GM19023 (cell line): ENCODE measurements around the gene SYNM.

ENCODE experiments used
- ATAC-seq: cut with Tn5 transposase; IDR thresholded peaks from one replicate; pipeline ENCODE4 v1.9.1; 2021; ENCODE audit warnings: mild to moderate bottlenecking, moderate library complexity; ENCODE audit not compliant: unreplicated experiment

The SYNM gene

DNA sequence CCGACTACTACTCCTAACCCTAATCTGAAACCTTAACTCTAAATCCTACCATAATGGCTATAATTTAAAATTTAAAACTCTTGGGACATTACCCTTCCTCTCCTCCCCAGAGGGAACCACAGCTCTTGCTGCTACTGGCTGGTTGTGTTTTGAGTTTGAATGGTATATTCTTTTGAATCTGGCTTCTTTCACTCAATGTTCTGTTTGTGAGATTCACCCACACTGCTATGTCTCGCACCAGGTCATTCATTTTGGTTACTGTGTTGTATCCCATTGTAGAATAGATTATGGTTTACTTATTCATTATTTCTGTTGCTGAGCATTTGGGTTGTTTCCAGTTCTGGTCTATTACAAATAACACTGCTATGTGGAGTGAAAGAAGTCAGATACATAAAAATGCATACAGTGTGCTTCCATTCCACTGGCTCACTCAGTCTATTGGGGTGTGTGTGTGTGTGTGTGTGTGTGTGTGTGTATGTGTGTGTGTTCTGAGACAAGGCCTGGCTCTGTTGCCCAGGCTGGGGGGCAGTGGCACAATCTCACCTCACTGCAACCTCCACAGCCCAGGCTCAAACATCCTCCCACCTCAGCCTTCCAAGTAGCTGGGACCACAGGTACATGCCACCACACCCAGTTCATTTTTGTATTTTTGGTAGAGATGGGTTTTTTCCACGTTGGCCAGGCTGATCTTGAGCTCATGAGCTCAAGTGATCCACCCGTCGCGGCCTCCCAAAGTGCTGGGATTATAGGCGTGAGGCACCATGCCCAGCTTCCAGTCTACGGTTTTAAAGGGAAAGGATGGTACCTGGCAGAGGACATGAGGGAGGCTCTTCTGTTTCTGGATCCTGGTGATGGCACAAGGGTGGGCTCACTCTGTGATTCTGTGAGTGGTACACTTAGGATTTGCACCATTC is 19.2 kb upstream of the SYNM start:
- ATAC-seq = no peak

DNA sequence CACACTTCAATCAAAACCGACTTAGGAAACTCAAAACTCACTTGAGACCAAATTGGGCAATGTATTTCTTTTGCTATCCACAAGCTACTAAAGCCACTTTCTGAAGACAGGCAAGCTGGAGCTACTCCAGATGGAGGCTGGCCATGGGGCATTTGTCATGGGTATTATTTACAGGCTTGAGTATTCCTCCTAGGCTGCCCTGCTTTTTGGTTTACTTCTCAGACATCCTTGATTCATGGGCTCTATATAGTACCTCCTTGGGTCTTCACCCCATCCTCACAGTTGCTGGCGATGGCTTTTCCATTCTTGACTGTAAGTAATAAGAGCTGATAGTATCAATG is 18.6 kb upstream of the SYNM start:
- ATAC-seq = no peak

DNA sequence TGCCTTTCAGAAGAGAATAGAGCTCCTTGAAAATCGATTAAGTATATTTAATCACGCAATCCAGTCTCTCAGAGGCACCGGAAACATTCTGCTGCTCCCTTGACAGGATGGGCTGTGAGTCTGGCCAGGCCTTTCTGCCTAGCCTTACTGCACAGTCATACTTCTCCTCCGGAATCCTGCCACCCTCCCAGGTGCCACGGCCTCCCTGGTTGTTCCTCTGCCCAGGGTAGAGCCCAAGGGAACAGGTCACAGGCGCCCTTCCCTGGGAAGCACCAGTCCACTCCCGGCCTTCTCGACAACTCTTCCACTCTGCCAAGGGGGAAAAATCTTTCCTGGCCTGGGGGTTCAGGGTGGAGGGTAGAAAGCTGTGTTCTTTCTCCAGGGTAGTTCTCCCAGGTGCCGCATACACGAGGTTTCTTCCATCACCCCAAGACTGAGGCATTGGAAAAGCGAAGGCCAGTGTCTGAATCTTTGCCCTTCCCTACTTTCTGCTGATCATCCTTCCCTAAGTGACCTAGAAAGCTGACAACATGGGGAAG is 17.4 kb upstream of the SYNM start:
- ATAC-seq = no peak

DNA sequence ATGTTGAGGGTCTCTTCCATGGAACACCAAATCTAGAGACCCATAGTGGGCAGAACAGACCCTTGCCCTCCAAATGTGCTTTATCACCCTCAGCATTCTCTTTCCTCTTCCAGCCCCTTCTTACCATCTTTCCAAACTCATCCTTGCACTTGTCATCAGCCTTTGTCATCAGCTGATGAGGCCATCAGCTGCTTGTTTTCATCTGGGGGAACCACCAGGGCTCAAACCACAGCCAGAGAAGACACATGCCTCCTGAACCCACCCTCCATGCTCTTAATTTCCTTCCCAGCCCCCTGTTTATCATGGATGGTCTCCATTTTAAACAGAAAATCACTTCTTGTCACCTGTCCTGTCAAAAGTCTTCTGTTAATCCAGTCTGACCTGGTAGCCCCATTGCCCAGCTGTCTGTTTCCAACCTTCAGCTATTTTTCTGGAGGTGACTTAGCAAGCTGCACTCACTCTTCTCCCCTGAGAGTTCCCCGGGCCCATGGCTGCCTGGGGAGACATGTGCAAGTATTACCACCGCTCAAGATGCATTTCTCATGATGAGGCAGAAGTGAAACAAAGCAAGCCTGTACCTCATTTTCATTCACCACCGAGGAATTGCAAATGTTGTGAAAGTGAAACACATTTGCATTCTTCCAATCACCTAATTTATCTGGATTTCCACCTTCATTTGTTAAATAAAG is 14.7 kb upstream of the SYNM start:
- ATAC-seq = peak; percentile 99

DNA sequence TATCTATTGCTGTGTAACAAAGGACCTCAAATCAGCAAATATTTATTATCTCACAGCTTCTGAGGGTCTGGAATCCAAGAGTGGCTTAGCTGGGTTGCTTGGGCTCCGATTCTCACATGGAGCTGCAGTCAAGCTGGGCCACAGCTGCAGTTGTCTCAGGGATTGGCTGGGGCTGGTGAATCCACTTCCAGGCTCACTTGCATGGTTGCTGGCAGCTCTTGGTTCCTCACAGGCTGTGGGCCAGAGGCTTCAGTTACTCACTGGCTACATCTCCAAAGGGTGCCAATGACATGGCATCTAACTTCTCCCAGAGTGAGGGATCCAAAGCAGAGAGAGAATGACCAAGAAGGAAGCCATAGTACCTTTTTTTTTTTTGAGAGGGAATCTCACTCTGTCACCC is 13.9 kb upstream of the SYNM start:
- no peak for ATAC-seq

DNA sequence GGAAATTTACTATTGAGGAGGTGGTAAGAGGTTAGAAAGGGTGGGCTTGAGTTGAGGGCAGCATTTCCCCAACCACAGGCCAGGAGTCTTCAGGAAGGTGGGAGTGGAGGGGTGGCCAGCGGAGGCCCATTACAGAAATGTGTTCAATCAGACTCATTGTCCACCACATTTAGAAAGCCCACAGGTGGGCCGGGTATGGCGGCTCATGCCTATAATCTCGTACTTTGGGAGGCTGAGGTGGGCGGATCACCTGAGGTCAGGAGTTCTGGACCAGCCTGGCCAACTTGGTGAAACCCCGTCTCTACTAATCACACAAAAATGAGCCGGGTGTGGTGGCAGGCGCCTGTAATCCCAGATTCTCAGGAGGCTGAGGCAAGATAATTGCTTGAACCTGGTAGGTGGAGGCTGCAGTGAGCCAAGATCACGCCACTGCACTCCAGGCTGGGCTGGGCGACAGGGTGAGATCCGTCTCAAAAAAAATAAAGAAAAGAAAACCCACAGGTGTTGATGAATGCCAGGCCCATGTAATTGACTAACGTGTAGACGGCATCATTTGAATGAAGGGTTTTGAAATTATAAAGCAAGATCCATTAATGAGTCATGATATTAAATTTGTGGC is 12.2 kb upstream of the SYNM start:
- ATAC-seq = no peak

DNA sequence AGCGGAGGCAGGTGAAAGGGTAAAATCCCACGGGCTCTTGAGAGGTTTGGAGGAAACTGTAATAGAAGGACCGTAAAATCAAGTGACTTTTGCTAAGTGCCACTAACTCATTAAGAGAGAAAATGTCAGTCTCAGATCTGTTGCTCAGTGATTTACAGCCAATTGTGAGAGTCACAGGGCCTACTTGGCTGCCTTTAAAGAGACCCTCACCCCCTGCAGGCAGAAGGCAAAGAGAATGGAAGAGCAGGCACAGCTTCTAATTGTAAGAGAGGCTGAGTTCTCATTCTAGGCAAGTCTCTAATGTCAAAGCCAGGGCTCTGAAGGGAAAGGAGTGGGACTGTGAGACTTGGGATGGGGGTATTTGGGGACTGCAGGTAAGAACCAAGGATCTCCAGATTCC is 9.3 kb upstream of the SYNM start:
- ATAC-seq = no peak

DNA sequence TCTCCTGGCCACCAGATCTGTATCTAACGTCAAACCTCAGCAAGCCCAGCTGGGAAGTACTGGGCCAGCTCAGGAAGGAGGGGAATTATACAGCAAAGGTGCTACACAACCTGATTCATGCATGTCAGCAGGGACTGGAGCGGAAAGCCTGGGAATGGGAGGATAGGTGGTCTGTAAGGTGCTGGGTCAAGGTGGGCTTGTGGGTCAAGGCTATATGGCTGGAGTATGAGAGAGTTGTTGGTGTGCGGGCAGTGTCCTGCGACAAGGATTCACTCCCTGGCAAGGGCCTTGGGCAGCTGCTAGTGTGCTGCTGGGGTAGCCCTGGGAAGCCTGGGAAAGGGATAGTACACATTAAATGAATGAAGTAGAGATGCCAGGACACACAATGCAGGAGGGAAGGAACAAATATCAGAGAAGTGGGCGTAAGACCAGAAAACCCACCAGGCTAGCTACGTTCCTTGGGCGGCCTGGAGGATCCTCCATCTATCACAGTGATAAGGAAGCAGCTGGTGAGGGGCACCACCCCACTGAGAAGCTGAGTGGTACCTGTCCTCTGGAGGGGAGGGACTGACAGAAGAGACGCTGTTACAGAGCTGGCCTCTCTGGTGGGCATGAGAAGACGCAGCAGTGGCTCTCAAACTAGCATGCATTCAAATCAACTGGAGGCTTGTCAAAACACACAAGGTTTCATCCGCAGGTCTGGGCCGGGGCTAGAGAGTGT is 8.5 kb upstream of the SYNM start:
- no peak for ATAC-seq

DNA sequence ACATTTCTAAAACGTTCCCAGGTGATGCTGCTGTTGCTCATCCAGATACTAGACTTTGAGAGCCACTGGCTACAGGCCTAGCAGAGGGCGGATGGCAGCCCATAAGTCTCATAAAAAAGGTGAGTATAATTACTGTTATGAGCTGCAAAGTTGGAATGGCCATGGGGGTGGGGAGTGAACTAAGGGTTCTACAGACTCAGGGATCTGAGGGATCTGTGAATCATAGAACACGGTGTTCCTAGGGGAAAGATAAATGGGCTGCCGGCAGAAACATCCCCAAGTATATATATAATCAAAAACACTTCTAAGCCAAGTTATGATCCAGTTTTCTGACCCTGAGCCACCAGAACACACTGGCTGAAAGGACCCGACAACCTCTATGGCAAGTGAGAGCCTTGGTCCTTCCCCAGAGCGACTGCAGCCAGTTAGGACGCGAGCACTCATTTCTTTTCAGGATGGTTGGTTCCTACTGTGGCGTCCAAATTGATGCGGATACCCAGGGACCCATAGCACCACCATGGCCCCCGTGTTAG is 7.9 kb upstream of the SYNM start:
- ATAC-seq = no peak

DNA sequence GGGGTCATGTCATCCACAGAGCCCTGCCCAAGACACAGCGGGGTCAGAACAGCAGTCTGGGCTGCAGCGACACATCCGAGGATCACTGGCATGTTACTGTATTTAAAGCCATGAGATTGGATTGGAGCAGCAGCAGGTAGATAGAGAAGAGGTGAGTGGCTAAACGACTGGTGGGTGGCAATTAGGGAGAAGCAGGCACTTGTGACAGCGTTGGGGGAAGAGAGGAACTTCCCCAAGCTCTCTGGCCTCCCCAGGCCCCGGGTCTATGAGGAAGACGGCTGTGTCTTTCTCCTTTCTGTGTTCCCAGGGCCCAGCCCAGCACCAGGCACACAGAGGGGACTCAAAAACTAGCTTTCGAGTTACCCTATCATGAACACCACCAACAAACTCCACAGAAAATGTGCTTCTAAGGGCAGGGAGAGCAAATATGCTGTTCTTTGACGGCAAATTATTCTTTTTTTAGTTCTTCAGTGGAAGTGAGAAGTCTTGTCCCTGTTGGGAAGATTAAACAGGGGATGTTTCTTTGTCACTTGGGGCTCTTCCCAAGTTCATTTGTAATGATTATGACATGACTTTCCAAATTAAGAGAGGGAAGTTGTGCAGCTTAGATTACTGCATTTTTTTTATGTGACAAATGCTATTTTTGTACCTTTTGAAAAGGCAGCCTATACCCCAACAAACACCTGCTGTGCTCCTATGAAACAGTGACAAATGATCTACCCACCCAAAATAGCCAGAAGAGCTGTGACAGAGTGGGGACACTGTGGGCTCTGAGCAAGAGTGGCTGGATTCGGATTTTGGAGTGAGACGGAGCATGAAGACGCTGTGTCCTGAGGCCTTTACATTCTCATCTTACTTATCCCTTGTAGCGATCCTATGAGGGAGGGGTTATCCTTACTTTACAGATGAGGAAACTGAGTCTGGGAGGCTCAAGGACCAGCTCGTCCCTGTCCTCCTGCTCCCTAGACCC is 7.2 kb upstream of the SYNM start:
- ATAC-seq = no peak

DNA sequence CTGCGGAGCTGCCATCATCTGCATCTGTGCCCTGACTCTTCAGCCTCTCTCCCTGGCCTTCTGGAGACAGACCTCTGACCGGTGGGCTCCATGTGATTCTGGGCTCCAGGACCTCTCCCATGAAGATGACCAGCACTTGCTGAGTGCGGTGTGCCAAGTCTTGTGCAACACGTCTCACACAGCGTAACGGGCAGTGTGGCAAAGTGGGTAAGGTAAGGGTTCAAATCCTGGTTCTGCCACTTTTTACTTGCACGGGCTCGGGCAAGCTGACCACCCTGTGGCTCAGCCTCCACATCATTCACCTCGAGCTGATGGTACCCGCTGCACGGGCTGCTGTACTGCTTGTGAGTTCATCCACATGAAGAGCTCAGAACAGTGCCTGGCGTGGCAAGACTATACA is 6.5 kb upstream of the SYNM start:
- no peak for ATAC-seq

DNA sequence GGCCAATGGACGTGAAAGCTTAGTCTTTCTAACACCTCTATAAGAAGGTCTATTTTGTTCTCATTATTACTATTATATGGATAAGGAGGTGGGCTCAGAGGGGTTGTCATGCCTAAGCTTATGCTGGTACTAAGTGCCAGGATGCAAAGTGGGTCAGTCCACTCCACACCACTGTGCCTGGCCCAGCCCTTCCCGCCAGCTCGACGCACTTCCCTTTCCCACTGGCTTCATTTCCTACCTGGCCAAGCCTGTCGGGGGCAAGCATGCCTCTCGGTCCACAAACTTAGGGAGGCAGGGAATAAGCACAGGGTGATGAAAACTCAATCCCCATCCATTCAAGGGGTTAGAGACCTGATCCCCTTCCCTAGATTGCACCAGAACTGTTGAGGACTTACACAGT is 5.9 kb upstream of the SYNM start:
- ATAC-seq = no peak

DNA sequence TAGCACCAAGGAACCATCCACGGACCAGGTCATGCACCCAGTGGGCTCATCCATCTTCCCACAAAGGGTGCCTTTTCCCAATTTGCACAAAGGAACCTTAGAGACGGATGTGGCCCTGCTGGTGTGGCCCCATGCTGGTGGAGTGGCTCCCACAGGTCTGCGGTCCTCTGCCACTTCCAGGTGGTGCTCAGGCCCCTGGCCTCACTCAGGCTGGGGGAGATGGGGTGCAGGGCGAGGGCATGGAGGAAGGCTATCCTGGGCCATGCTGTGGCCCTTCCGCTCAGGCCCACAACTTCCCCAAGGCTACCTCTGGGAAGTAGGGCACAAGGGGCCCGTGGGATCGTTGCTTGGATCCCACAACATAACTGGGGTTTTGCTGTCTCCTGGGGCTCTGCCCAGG is 5.2 kb upstream of the SYNM start:
- no peak for ATAC-seq

DNA sequence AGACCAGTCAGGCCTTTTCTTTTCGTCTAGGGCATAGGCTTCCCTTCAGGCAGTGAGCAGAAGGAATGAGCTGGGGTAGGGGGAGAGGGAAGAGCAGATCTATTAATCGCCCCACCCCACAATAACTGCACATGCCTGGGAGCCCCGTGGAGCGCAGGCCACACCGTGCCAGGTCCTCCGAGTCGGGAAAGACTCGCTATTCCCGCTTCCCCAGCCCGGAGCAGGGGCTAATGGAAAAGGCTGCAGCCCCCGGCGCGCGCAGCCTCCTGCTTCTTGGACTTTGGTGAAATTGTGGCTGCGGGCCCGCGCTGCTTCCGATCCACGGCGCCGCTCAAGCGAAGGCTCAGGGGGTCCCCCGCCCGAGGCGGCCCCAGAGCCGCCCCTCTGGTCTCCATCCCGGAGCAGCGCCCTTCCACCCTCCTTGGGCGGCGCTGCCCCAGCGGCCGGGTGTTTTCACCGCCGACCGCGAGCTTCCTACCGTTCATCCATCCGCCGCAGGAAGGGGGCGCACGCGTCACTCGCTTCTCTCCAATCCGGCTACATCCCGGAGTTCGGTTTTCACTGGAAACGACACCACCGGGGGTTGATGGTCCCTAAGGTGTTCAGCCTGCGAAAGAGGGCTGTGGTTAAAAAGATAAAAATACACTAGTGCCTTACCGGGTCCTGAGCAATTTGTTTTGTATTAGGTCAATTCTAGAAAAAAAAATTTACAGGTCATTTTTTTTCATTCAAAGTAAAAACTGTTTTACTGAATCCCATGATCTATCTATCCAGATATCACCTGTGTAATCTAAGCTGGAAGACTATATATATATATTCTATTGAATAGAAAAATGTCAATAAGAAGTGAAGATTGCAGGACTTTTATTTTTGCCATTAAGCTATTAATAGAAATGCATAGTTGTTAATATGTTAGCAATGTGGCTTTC is 4.4 kb upstream of the SYNM start:
- no peak for ATAC-seq

DNA sequence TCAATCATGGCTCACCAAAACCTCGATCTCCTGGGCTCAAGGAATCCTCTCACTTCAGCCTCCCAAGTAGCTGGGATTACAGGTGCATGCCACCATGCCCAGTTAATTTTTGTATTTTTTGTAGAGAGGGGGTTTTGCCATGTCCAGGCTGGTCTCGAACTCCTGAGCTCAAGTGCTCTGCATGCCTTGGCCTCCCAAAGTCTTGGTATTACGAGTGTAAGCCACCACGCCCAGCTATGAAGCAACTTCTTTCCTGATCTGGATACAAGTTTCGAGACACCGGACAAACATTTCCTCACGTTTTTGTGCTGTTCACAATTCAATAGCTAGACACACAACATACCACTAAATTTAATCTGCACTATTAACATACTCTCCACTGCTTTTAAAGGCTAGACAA is 3.4 kb upstream of the SYNM start:
- ATAC-seq = no peak

DNA sequence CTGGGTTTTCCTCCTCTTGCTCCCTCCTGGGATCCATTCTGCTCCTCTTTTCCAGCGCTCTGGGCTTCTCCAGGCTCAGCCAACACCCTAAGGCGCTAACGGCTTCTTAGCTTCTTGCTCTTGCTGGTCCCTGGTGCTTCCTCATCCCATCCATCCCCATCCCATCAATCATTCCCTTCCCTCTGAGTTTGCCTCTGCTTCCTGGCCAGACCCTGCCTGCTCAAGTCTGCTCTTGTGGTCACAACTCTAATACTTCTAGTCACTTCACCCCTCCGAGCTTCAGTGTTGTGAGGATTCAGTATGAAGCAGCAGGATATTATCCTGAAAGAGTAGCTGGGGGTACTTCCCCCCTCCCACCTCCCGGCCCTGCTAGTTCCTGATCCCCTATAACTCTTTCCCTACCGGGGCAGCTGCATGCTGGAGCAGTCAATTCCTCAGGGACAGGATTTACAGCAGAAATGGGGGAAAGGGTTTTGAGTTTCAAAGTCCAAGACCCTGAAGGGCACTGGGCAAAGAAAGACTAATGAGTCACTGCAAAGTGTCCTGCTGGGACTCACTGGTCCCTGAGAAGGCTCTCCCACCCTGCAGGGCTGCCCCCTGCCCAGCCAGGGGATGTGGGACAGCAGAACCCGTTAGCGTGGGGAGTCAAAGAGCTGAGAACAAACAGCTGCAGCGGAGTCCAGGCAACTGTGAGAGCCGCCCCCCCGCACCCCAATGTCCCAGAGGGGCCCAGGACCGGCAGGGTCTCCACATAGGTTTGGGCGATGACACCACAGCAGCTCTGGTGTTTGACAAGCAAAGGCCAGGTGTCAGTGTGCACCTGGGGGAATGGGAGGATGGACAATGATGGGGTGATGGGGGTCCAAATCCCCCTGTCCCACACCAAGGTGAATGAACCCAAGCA is 2.3 kb upstream of the SYNM start:
- ATAC-seq = no peak

DNA sequence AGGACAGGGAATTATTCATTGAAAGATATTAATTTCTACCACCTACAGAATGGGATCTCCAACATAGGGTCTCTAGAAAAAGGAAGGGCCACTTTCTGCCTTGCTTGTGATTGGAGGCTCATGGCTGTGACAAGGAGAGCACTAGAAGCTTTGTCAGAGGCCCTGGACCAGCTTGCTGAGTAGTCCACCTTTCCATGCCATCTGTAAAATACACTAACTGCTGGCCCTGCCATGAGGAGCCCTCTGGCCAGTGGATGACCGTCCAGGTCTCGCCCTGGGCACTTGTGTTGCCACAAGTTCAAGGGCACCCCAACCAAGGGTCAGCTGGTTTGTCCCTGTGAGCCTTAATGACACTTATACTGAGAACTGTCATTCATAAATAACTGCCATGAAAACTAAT is 1.6 kb upstream of the SYNM start:
- ATAC-seq = no peak
